HepG2 (cell line): ENCODE measurements around the gene PARP11. TPM values are rescaled to one million over a fixed set of nuclear protein-coding genes. Genes with fewer than 3 reads are reported as not detected.

Experiments
- ATAC-seq: fragments of 200-7000 bp; cut with Tn5 transposase; 3 replicates; pipeline ENCODE4 v1.9.1; 2020; ENCODE audit warnings: mild to moderate bottlenecking, moderate library complexity
- BruUV-seq: library from RNA; stranded (reverse); fragments of 400-500 nt; replicated peaks from 2 replicates; lab custom pipeline; 2021; lab: Mats Ljungman, UMichigan
- CTCF ChIA-PET: fragments of 300-600 bp; formaldehyde crosslinking; extraction: SDS; loops from one replicate; lab custom pipeline; 2021; ENCODE audit warnings: low total read pairs, inconsistent platforms, low intra/inter-chr PET ratio; lab: Yijun Ruan, JAX
- POLR2A ChIA-PET: fragments of 350-600 bp; sonication (Branson Sonifier 250); formaldehyde crosslinking; loops from one replicate; lab custom pipeline; 2020; ENCODE audit warnings: antibody characterized with exemption, inconsistent platforms; lab: Yijun Ruan, JAX
- DNase-seq: peaks from one replicate; pipeline ENCODE4 v3.0.0-alpha.2; 2015; ENCODE audit warnings: low spot score
- FAIRE-seq: peaks from 3 replicates; lab custom pipeline; 2011; peaks lifted over from hg19 to GRCh38; lab: Jason Lieb, UNC
- H2AFZ ChIP-seq: one replicate; pipeline ENCODE4 v1.6.1; 2011; ENCODE audit warnings: low read length, inconsistent platforms
- H3K27ac ChIP-seq: fragments of 300-600 bp; 3 replicates; pipeline ENCODE4 v1.8.0; 2011; ENCODE audit warnings: mixed run types, mild to moderate bottlenecking, mixed read lengths, low read length, inconsistent platforms; ENCODE audit not compliant: insufficient read depth; ENCODE audit errors: extremely low read length
- H3K27me3 ChIP-seq, 2 experiments: fragments of 200-600 bp in 1 of 2; 2 replicates in 1 of 2; 3 replicates in 1 of 2; pipeline versions ENCODE4 v1.6.0 to v1.8.0; 2011; ENCODE audit warnings: low read length in 2 of 2, mild to moderate bottlenecking in 2 of 2, moderate library complexity in 2 of 2, inconsistent platforms in 1 of 2; ENCODE audit not compliant: insufficient read depth in 2 of 2, control insufficient read depth in 1 of 2
- H3K36me3 ChIP-seq, 2 experiments: fragments of 200-600 bp in 1 of 2; replicated peaks in 1 of 2; 2 replicates in 1 of 2; 3 replicates in 1 of 2; pipeline versions ENCODE4 v1.5.1 to v1.8.0; 2011; ENCODE audit warnings: low read length in 2 of 2, inconsistent platforms in 1 of 2; ENCODE audit not compliant: insufficient read depth in 2 of 2, control insufficient read depth in 1 of 2
- H3K4me1 ChIP-seq: 2 replicates; pipeline ENCODE4 v1.5.1; 2012; ENCODE audit warnings: low read length, inconsistent platforms; ENCODE audit not compliant: insufficient read depth
- H3K4me2 ChIP-seq: 2 replicates; pipeline ENCODE4 v1.6.0; 2011; ENCODE audit warnings: low read depth, low read length, inconsistent platforms
- H3K4me3 ChIP-seq, 3 experiments: fragments of 200-600 bp in 1 of 3; sonication (generic), shearing (Covaris generic) in 1 of 3; replicated peaks in 1 of 3; 2 replicates each; pipeline ENCODE4 v1.5.1; 2011 to 2016; ENCODE audit warnings: low read length in 3 of 3, inconsistent platforms in 2 of 3, low read depth in 2 of 3, mild to moderate bottlenecking in 2 of 3, control low read depth in 1 of 3, mixed read lengths in 1 of 3; ENCODE audit not compliant: insufficient read depth in 1 of 3
- H3K79me2 ChIP-seq: one replicate; pipeline ENCODE4 v1.6.1; 2011; ENCODE audit warnings: low read length, inconsistent platforms; ENCODE audit not compliant: insufficient read depth
- H3K9ac ChIP-seq: 2 replicates; pipeline ENCODE4 v1.6.0; 2011; ENCODE audit warnings: mild to moderate bottlenecking, low read depth, low read length, inconsistent platforms; ENCODE audit not compliant: insufficient read depth
- H3K9me3 ChIP-seq: 2 replicates; pipeline ENCODE4 v1.5.1; 2012; ENCODE audit warnings: mild to moderate bottlenecking, low read length
- H4K20me1 ChIP-seq: 2 replicates; pipeline ENCODE4 v1.6.0; 2011; ENCODE audit warnings: inconsistent platforms, mild to moderate bottlenecking, low read length, moderate library complexity; ENCODE audit not compliant: insufficient read depth
- CHCHD3 ChIP-seq: sonication (generic); formaldehyde crosslinking; IDR thresholded peaks from 2 replicates; pipeline ENCODE4 v1.8.0; 2022; ENCODE audit warnings: mild to moderate bottlenecking, missing genetic modification reagents, moderate library complexity
- ETV5 ChIP-seq: IDR thresholded peaks from 2 replicates; pipeline ENCODE4 v1.6.1; 2018; ENCODE audit warnings: missing biosample characterization, missing genetic modification reagents, inconsistent platforms, borderline replicate concordance
- PRDM4 ChIP-seq: sonication (generic); formaldehyde crosslinking; IDR thresholded peaks from 2 replicates; pipeline ENCODE4 v1.9.0; 2021; ENCODE audit warnings: missing genetic modification reagents, borderline replicate concordance
- RARG ChIP-seq: sonication (generic); formaldehyde crosslinking; IDR thresholded peaks from 2 replicates; pipeline ENCODE4 v1.4.0; 2020; ENCODE audit warnings: low read depth, mild to moderate bottlenecking, missing genetic modification reagents
- TBX2 ChIP-seq: sonication (generic); formaldehyde crosslinking; IDR thresholded peaks from 2 replicates; pipeline ENCODE4 v1.5.0; 2020; ENCODE audit warnings: missing genetic modification reagents, mild to moderate bottlenecking, borderline replicate concordance
- ZHX1 ChIP-seq: sonication (generic); formaldehyde crosslinking; IDR thresholded peaks from 2 replicates; pipeline ENCODE4 v1.8.1; 2022; ENCODE audit warnings: low read depth, mild to moderate bottlenecking, missing genetic modification reagents
- ZNF121 ChIP-seq: sonication (generic); formaldehyde crosslinking; IDR thresholded peaks from 2 replicates; pipeline ENCODE4 v1.5.0; 2020; ENCODE audit warnings: mild to moderate bottlenecking, missing genetic modification reagents
- WGBS: methylation state at CpG from one replicate; pipeline ENCODE4 v1.1.6; 2017; ENCODE audit warnings: low lambda C conversion rate; 5-methylcytosine and 5-hydroxymethylcytosine counted together
- in situ Hi-C: cut with HindIII; loops from 2 replicates; pipeline ENCODE4 v1.10.0; 2017; ENCODE audit warnings: low pct_unique_long_range_greater_than_20kb; ENCODE audit not compliant: extremely low pct_ligation_motif_present
- intact Hi-C: fragments of 100-400 bp; cut with micrococcal nuclease; formaldehyde crosslinking; loops from one replicate; pipeline ENCODE4 v1.10.0; 2022; ENCODE audit not compliant: unreplicated experiment
- polyA plus RNA-seq, 8 experiments: library from polyadenylated mRNA; depleted of rRNA in 3 of 8; stranded (reverse) in 7 of 8; unstranded in 1 of 8; fragments of >200 nt; fragmentation: Illumina TruSeq in 4 of 8; extraction: Trizol in 4 of 8; gene quantifications; 2 replicates each; pipeline versions ENCODE4 v1.2.1 to v1.2.3, GENCODE V29; 2011 to 2016; ENCODE audit warnings: low read depth in 4 of 8, missing spikeins in 1 of 8, mixed read lengths in 1 of 8; ENCODE audit not compliant: insufficient read depth in 1 of 8
- total RNA-seq, 5 experiments: library from RNA; depleted of rRNA; stranded (reverse); fragments of >200 nt; fragmentation: Illumina TruSeq; extraction: Trizol; gene quantifications; 2 replicates each; pipeline ENCODE4 v1.2.3, GENCODE V29; 2016; ENCODE audit warnings: low read depth in 1 of 5

PARP11 gene
- total and polyA plus RNA-seq, 2 of the 13 experiments (the other 11 are each of a cell fraction or from before 2014, with no cell fraction given), result 4.0 to 7.6 TPM

- ATAC-seq (no peak), DNase-seq (no peak), FAIRE-seq (no peak)
- no peaks in the 10 kb centered on the region for H3K9me3 ChIP-seq
- no TSS peak for BruUV-seq
- H3K27ac ChIP-seq, result no peak overlapping the region
- H3K4me3 ChIP-seq, result no peak overlapping the region
- H3K36me3 ChIP-seq, result no peaks in the 10 kb centered on the region
- WGBS, result 29% methylated on average over 5 of the region's 5 CpGs
- no peak overlapping the region for H2AFZ ChIP-seq
- H3K9ac ChIP-seq, result no peak overlapping the region
- no peaks in the 10 kb centered on the region; the same call in 1 of the 2 replicates for H3K4me1 ChIP-seq
- no peak overlapping the region for H3K4me2 ChIP-seq
- ChIA-PET POLR2A (no interaction called here), CTCF (no interaction called here)
- TF ChIP-seq RARG (CRISPR knock-in tag) (no peak), ETV5 (CRISPR knock-in tag) (no peak)
- H3K79me2 ChIP-seq, result no peaks in the 10 kb centered on the region
- intact Hi-C loops, result no loop called here
- in situ Hi-C loops, result no loop called here
- no peaks in the 10 kb centered on the region for H4K20me1 ChIP-seq
- H3K27me3 ChIP-seq, result peaks cover 2 to 19% of the 10 kb centered on the region in 2 experiments; a peak in 2 of 5 replicates
Observed at GRCh38 chr12:3913278-3913677, 40.1 kb upstream of the PARP11 start.

GRCh38 chr12:3912863-3913262 is 39.7 kb upstream of the PARP11 start:
- Histone ChIP-seq H3K4me3 (no peak overlapping the region), H3K27ac (no peak overlapping the region), H3K9me3 (no peaks in the 10 kb centered on the region), H3K9ac (no peak overlapping the region), H3K27me3 (peaks cover 2 to 20% of the 10 kb centered on the region in 2 experiments; a peak in 3 of 5 replicates), H4K20me1 (no peaks in the 10 kb centered on the region), H3K36me3 (no peaks in the 10 kb centered on the region), H3K79me2 (no peaks in the 10 kb centered on the region), H3K4me2 (no peak overlapping the region), H3K4me1 (no peaks in the 10 kb centered on the region), H2AFZ (no peak overlapping the region)
- ChIA-PET POLR2A (no interaction called here), CTCF (no interaction called here)
- in situ Hi-C loops, result no loop called here
- DNase-seq (no peak), ATAC-seq (no peak), FAIRE-seq (no peak)
- WGBS, result 21% methylated on average over 3 of the region's 3 CpGs
- TF ChIP-seq TBX2 (CRISPR knock-in tag), result no peak
- TF ChIP-seq CHCHD3 (CRISPR knock-in tag), result no peak
- TF ChIP-seq PRDM4 (CRISPR knock-in tag), result no peak
- TF ChIP-seq ZHX1 (CRISPR knock-in tag), result no peak
- peak; percentile 45; the same call in 1 of the 2 replicates for TF ChIP-seq ZNF121 (CRISPR knock-in tag)
- intact Hi-C loops, result no loop called here
- BruUV-seq, result no TSS peak
